Stimulated activated CD4-positive, alpha-beta T cell treated with anti-CD3 and anti-CD28 coated beads, Interleukin-1b, Interleukin-23, amount 100 ng/mL, for 4 hours (primary cell): ENCODE data around the gene CDV3.
"Not testable (repeated sequence)": the region's sequence is repeated elsewhere in the genome, so short reads cannot be mapped to it uniquely, and the experiment has no call there.

ENCODE experiments used
- DNase-seq, 2 donors: peaks; one replicate each; pipeline ENCODE4 v3.0.0-alpha.2; 2020; ENCODE audit warnings: low read depth in 2 of 2

The CDV3 gene

GRCh38 chr3:133573629-133574194 lies at the start of gene CDV3:
TSS of gene CDV3 (plus strand) at chr3:133573686. CDS start at chr3:133574045, 359 bp downstream.
- no peak for DNase-seq

- DNase-seq, result not testable (repeated sequence)
Observed at GRCh38 chr3:133523758-133524157, 49.7 kb upstream of the CDV3 start.

- DNase-seq, result no peak
Observed at GRCh38 chr3:133525435-133525834, 48.1 kb upstream of the CDV3 start.

- no peak for DNase-seq
Observed at GRCh38 chr3:133527081-133527715, 46.3 kb upstream of the CDV3 start.

GRCh38 chr3:133529809-133530208 lies 43.7 kb upstream of the CDV3 start:
- DNase-seq, result no peak

GRCh38 chr3:133531981-133532380 lies 41.5 kb upstream of the CDV3 start:
- no peak for DNase-seq

GRCh38 chr3:133532951-133533350 lies 40.5 kb upstream of the CDV3 start:
- DNase-seq, result no peak

- no peak for DNase-seq
Observed at GRCh38 chr3:133535971-133536881, 37.3 kb upstream of the CDV3 start.

GRCh38 chr3:133537131-133537530 lies 36.4 kb upstream of the CDV3 start:
- not testable (repeated sequence) for DNase-seq

GRCh38 chr3:133538154-133538553 lies 35.3 kb upstream of the CDV3 start:
- DNase-seq, result no peak

GRCh38 chr3:133540896-133541674 lies 32.4 kb upstream of the CDV3 start:
- DNase-seq, result no peak

- no peak for DNase-seq
Observed at GRCh38 chr3:133542871-133543270, 30.6 kb upstream of the CDV3 start.

GRCh38 chr3:133544983-133545382 lies 28.5 kb upstream of the CDV3 start:
- not testable (repeated sequence) for DNase-seq

- DNase-seq, result no peak
Observed at GRCh38 chr3:133547432-133548041, 25.9 kb upstream of the CDV3 start.

GRCh38 chr3:133548090-133548489 lies 25.4 kb upstream of the CDV3 start:
- DNase-seq, result no peak

GRCh38 chr3:133549565-133549964 lies 23.9 kb upstream of the CDV3 start:
- DNase-seq, result no peak

GRCh38 chr3:133551589-133551988 lies 21.9 kb upstream of the CDV3 start:
- not testable (repeated sequence) for DNase-seq

GRCh38 chr3:133561679-133562078 lies 11.8 kb upstream of the CDV3 start:
- no peak for DNase-seq

- no peak for DNase-seq
Observed at GRCh38 chr3:133562376-133562775, 11.1 kb upstream of the CDV3 start.

GRCh38 chr3:133563186-133563591 lies 10.3 kb upstream of the CDV3 start:
- no peak for DNase-seq

- no peak for DNase-seq
Observed at GRCh38 chr3:133563816-133564215, 9.7 kb upstream of the CDV3 start.
